Measurements from ENCODE around the gene ALOXE3. TPM values are rescaled to one million over a fixed set of nuclear protein-coding genes. Genes with fewer than 3 reads are reported as not detected.

ALOXE3 gene
- total and polyA plus RNA-seq, 2 of the 8 experiments (the other 6 are each of a cell fraction or from before 2014, with no cell fraction given), result 0.26 TPM; not detected in 1

- TF ChIP-seq RNF2 (IDR thresholded peaks at IDR 0.05; ENCODE audit: borderline replicate concordance, low read depth, low read length, missing control alignments, poor library complexity, severe bottlenecking) (no peak), EZH2 (IDR thresholded peaks at IDR 0.05; ENCODE audit: low read depth, low read length, severe bottlenecking) (no peak), SRF (IDR thresholded peaks at IDR 0.05; ENCODE audit: low read depth, low read length) (no peak), ATF3 (IDR thresholded peaks at IDR 0.05; ENCODE audit: insufficient read depth, low read depth, low read length) (no peak), TBP (IDR thresholded peaks at IDR 0.05; ENCODE audit: low read depth, low read length) (peak; percentile 99), SIN3A (conservative IDR thresholded peaks at IDR 0.05 in 1 of 2, IDR thresholded peaks at IDR 0.05 in 1 of 2; ENCODE audit: low read depth in 1 of 2, low read length in 2 of 2) (peak in 1 of 2 experiments; percentile 67; a peak in 1 of 4 replicates), POLR2AphosphoS5 (IDR thresholded peaks at IDR 0.05; ENCODE audit: low read depth, low read length) (no peak), FOSL1 (IDR thresholded peaks at IDR 0.05; ENCODE audit: insufficient read depth, low read depth, low read length) (no peak), NRF1 (IDR thresholded peaks at IDR 0.05; ENCODE audit: low read depth, low read length) (peak; percentile 25; the same call in 1 of the 2 replicates), CHD1 (IDR thresholded peaks at IDR 0.05; ENCODE audit: low read depth, low read length) (no peak), CREB1 (IDR thresholded peaks at IDR 0.05) (peak; percentile 60; the same call in 1 of the 2 replicates), YY1 (IDR thresholded peaks at IDR 0.05; ENCODE audit: low read depth, low read length) (no peak), ZNF274 (IDR thresholded peaks at IDR 0.05; ENCODE audit: borderline replicate concordance, extremely low read depth, low read length) (no peak), NANOG (IDR thresholded peaks at IDR 0.05; ENCODE audit: insufficient read depth, low read depth, low read length, poor library complexity, severe bottlenecking) (peak; percentile 39), POLR2A (IDR thresholded peaks at IDR 0.05; ENCODE audit: control extremely low read depth in 1 of 2, low read depth in 2 of 2, low read length in 2 of 2) (no peak), SIX5 (IDR thresholded peaks at IDR 0.05; ENCODE audit: low read depth, low read length) (no peak), EP300 (IDR thresholded peaks at IDR 0.05; ENCODE audit: borderline replicate concordance in 1 of 2, low read depth in 2 of 2, low read length in 2 of 2) (peak in 1 of 2 experiments; percentile 51; a peak in 1 of 3 replicates), GABPA (IDR thresholded peaks at IDR 0.05; ENCODE audit: borderline replicate concordance, insufficient read depth, low read length) (no peak), CTBP2 (IDR thresholded peaks at IDR 0.05; ENCODE audit: borderline replicate concordance, insufficient read depth, insufficient read length, low read length) (no peak), CBX8 (IDR thresholded peaks at IDR 0.05; ENCODE audit: borderline replicate concordance, low read depth, low read length) (no peak), SUZ12 (IDR thresholded peaks at IDR 0.05; ENCODE audit: low read length) (no peak), RAD21 (IDR thresholded peaks at IDR 0.05 in 1 of 2, conservative IDR thresholded peaks at IDR 0.05 in 1 of 2; ENCODE audit: low read depth in 2 of 2, low read length in 2 of 2) (no peak)
Measured at GRCh38 chr17:8119581-8120519, 1.5 kb upstream of the ALOXE3 start (continued).

Measured in H1 (cell line).